ENCODE results near the gene ANXA11.

DNA sequence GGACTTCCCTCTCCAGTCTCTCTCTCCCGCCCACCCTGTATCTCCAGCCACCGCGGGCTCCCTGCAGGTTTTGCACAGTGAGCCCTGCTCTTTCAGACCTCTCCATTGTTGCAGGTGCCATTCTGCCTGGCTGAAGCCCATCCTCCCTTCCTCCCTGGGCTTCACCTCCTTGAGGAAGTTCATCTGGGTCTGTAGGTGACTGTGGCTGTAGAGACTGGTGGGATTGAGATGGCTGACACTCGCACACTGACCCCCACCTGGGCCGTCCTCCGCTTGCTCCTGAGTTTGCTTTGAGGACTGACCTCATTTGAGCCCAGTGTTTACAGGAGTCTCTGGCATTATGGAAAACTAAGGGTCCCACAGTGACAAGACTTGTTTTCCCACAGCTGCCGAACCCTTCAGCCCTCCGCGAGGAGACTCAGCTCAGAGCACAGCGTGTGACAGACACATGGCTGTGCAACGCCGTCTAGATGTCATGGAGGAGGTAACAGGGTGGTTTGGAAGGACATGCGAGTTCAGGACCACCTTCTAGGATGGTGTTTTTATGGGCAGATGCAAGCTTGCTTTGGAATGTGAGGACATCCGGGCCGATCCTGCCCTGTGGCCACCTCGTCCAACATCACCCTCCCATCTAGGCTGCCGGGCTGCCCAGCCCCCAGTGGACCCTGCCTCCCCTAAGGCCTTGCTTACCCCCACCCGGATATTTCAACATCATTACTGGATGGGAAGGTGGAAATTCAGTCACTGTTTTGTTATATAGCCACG, 63.5 kb downstream of the ANXA11 start:
- TF ChIP-seq CTCF (IDR thresholded peaks at IDR 0.05) (no peak), POLR2A (IDR thresholded peaks at IDR 0.05) (no peak)

All from stomach (tissue), 4 donors.